Sigmoid colon (tissue), 4 donors: ENCODE data around the gene LARP4B.

ENCODE experiments used
- CTCF ChIP-seq, 4 experiments: fragments of 450-650 bp in 3 of 4; fragments of 200-600 bp in 1 of 4; IDR thresholded peaks; one replicate each; pipeline ENCODE4 v1.5.1; 2016 to 2019; ENCODE audit warnings: antibody characterized with exemption in 4 of 4, mild to moderate bottlenecking in 3 of 4, moderate library complexity in 2 of 4
- EP300 ChIP-seq, 4 donors: sonication (generic); formaldehyde crosslinking; IDR thresholded peaks; one replicate each; pipeline ENCODE4 v1.6.1; 2017; ENCODE audit warnings: antibody characterized with exemption in 4 of 4
- POLR2AphosphoS5 ChIP-seq, 4 donors: sonication (generic); formaldehyde crosslinking; IDR thresholded peaks; one replicate each; pipeline ENCODE4 v1.6.1; 2017; ENCODE audit warnings: antibody characterized with exemption in 4 of 4

DNA sequence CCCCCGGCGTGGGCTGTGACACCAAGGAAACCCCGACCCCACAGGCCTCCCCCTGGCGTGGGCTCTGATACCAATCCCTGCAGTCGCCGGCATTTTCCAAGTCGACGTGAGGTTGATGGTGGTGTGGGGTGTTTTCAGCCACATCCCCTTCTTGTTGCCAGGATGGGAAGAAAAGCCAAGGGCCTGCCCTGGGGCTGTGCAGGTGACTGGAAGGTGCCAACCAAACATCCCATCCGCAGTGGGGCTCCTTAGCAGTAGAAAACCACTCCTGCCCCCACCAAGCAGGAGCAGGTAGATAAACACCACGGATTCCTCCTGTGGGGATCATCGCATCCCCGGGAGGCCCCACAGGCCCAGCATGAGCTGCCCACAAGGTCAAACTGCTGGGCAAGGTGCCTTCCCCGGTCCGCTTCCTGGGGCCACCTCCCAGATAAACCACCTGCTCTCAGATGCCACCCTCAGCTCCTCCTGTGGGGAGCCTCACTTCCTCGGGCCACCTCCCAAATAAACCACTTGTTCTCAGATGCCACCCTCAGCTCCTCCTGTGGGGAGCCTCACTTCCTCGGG is 153.5 kb downstream of the LARP4B start:
- no peak for TF ChIP-seq CTCF (IDR thresholded peaks at IDR 0.05)
- no peak for TF ChIP-seq POLR2AphosphoS5 (IDR thresholded peaks at IDR 0.05)
- TF ChIP-seq EP300 (IDR thresholded peaks at IDR 0.05) = no peak
